Measurements from ENCODE around the gene HERC5. TPM values are rescaled to one million over a fixed set of nuclear protein-coding genes. Genes with fewer than 3 reads are reported as not detected.
A peak's percentile ranks its signal among the peaks of the same experiment; 100 is the strongest.

The HERC5 gene
- total RNA-seq, 1 donor from 2014 or later: 2.6 TPM

DNA sequence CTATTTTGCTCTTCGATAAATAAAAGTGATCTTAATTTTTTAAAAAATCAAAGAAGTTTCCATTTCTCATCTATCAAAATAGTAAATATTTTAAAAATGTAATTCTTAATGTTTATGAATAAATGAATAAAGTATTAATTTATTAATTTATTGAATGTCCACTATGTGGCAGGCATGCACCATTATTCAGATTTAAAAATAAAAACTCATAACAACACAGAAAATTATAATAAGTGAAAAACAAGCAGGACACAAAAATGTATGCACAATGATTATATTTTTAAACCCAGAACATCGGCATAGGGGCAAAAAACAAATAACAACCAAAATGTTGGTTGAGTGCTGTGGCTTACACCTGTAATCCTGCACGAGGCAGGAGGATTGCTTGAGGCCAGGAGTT is 71.9 kb downstream of the HERC5 start:
- H3K9me3 ChIP-seq (replicated peaks): no peaks in the 10 kb centered on the region
- H3K27ac ChIP-seq (replicated peaks): no peak overlapping the region
- no peak overlapping the region for H3K4me3 ChIP-seq
- no peaks in the 10 kb centered on the region for H3K27me3 ChIP-seq (ENCODE audit: low read depth)
- peaks cover 26% of the 10 kb centered on the region for H3K4me1 ChIP-seq
- no peaks in the 10 kb centered on the region for H3K36me3 ChIP-seq
- peak; percentile 14 for TF ChIP-seq CTCF (IDR thresholded peaks at IDR 0.05; ENCODE audit: borderline replicate concordance)
- no peak for DNase-seq
- intact Hi-C loops (cut with micrococcal nuclease): loop anchor here (5.0 kb wide), 1 partner anchor 128 kb away; no protein-coding TSS in a partner anchor

DNA sequence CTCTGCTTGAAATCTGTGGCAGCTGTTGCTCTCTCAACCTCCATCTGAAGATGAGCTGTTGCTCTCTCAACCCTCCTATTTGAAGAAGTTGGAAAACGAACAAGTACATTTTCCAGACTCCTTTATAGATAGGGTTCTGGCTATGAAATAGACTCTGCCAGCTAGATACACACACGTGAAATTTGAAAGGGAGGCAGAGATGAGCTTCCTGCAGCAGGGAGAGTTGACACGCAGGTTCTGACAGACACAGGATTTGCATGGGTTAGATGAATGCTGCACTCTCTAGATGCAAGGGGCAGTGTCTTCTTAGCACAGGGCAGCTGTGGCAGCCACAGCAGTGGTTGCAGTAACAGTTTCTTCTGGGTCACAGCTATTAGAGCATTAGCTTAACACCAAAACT is 74.6 kb downstream of the HERC5 start:
- Histone ChIP-seq H3K4me1 (peaks cover under 1% of the 10 kb centered on the region), H3K9me3 (replicated peaks) (no peaks in the 10 kb centered on the region), H3K27me3 (ENCODE audit: low read depth) (no peaks in the 10 kb centered on the region), H3K4me3 (no peak overlapping the region), H3K27ac (replicated peaks) (no peak overlapping the region), H3K36me3 (no peaks in the 10 kb centered on the region)
- TF ChIP-seq CTCF (IDR thresholded peaks at IDR 0.05; ENCODE audit: borderline replicate concordance): no peak
- no peak for DNase-seq
- intact Hi-C loops (cut with micrococcal nuclease): no loop called here

- Histone ChIP-seq H3K4me1 (no peaks in the 10 kb centered on the region), H3K27me3 (ENCODE audit: low read depth) (no peaks in the 10 kb centered on the region), H3K9me3 (replicated peaks) (no peaks in the 10 kb centered on the region), H3K36me3 (no peaks in the 10 kb centered on the region), H3K27ac (replicated peaks) (no peak overlapping the region), H3K4me3 (no peak overlapping the region)
- intact Hi-C loops (cut with micrococcal nuclease): no loop called here
- no peak for DNase-seq
- no peak for TF ChIP-seq CTCF (IDR thresholded peaks at IDR 0.05; ENCODE audit: borderline replicate concordance)
These were observed 76.3 kb downstream of the HERC5 start for GRCh38 chr4:88533088-88533790.

GRCh38 chr4:88533937-88534750 is 77.2 kb downstream of the HERC5 start:
- peaks cover under 1% of the 10 kb centered on the region for H3K4me1 ChIP-seq
- H3K27me3 ChIP-seq (ENCODE audit: low read depth): no peaks in the 10 kb centered on the region
- no peak for TF ChIP-seq CTCF (IDR thresholded peaks at IDR 0.05; ENCODE audit: borderline replicate concordance)
- no peaks in the 10 kb centered on the region for H3K36me3 ChIP-seq
- H3K27ac ChIP-seq (replicated peaks): no peak overlapping the region
- no peak overlapping the region for H3K4me3 ChIP-seq
- H3K9me3 ChIP-seq (replicated peaks): no peaks in the 10 kb centered on the region
- DNase-seq: no peak
- intact Hi-C loops (cut with micrococcal nuclease): no loop called here

DNA sequence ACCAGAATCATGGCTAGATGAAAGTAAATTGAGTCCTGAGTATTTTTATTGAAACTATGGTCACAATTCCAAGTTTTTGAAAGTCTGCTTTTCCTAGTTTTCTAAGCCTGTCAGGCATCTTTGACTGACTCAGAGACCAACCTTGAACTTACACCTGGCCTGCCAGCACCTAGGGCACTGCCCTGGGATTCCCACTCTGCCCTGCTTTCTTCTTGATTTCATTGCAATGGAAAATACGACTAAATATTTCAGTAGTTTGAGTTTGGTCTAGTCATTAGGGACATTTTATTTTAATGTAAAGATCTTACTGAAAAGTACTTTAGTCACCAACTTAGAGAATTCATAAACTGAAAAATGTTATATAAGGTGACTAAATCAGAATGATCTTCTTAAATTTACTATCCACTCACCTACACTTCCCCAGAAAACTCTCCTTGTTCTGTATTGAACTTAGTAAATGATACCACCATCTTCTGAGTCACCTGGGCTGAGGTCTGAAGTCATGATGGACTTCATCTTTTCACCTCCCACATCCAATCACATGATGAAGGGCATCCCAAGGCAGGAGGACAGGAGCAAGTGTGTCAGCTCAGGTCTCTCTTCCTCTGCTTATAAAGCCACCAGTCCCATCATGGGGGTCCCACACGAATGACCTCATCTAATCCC is 78.3 kb downstream of the HERC5 start:
- H3K4me1 ChIP-seq: peaks cover 8% of the 10 kb centered on the region
- intact Hi-C loops (cut with micrococcal nuclease): loop anchor here (5.0 kb wide), 1 partner anchor 127 kb away; no protein-coding TSS in a partner anchor
- no peak overlapping the region for H3K4me3 ChIP-seq
- no peak overlapping the region for H3K27ac ChIP-seq (replicated peaks)
- H3K9me3 ChIP-seq (replicated peaks): no peaks in the 10 kb centered on the region
- H3K27me3 ChIP-seq (ENCODE audit: low read depth): no peaks in the 10 kb centered on the region
- no peak for TF ChIP-seq CTCF (IDR thresholded peaks at IDR 0.05; ENCODE audit: borderline replicate concordance)
- DNase-seq: no peak
- H3K36me3 ChIP-seq: no peaks in the 10 kb centered on the region
